T1000 (cell line): ENCODE measurements around the gene SAMHD1.
A peak's percentile ranks its signal among the peaks of the same experiment; 100 is the strongest.

Source experiments
- DNase-seq: peaks from one replicate; lab custom pipeline; 2025; ENCODE audit warnings: mixed read lengths; lab: John Stamatoyannopoulos, UW

Gene SAMHD1

GRCh38 chr20:36872852-36873251, 78.7 kb downstream of the SAMHD1 start:
- DNase-seq = no peak

- no peak for DNase-seq
Measured at GRCh38 chr20:36871640-36872570, 79.6 kb downstream of the SAMHD1 start.

GRCh38 chr20:36866681-36867495, 84.6 kb downstream of the SAMHD1 start:
- DNase-seq = no peak

GRCh38 chr20:36866164-36866563, 85.3 kb downstream of the SAMHD1 start:
- no peak for DNase-seq

GRCh38 chr20:36865861-36866149, 85.7 kb downstream of the SAMHD1 start:
- no peak for DNase-seq

- no peak for DNase-seq
Measured at GRCh38 chr20:36865076-36865860, 86.2 kb downstream of the SAMHD1 start.

GRCh38 chr20:36862857-36863668, 88.4 kb downstream of the SAMHD1 start:
- DNase-seq = peak; percentile 56

GRCh38 chr20:36861875-36862801, 89.4 kb downstream of the SAMHD1 start:
- peak; percentile 81 for DNase-seq

GRCh38 chr20:36861625-36861874, 90.0 kb downstream of the SAMHD1 start:
- DNase-seq = no peak

GRCh38 chr20:36860811-36861624, 90.5 kb downstream of the SAMHD1 start:
- DNase-seq = no peak

GRCh38 chr20:36860339-36860738, 91.2 kb downstream of the SAMHD1 start:
- DNase-seq = no peak

- no peak for DNase-seq
Measured at GRCh38 chr20:36859700-36860330, 91.7 kb downstream of the SAMHD1 start.

- DNase-seq = no peak
Measured at GRCh38 chr20:36859282-36859555, 92.3 kb downstream of the SAMHD1 start.

- no peak for DNase-seq
Measured at GRCh38 chr20:36856691-36857635, 94.5 kb downstream of the SAMHD1 start.

GRCh38 chr20:36856195-36856594, 95.3 kb downstream of the SAMHD1 start:
- peak; percentile 73 for DNase-seq

- DNase-seq = no peak
Measured at GRCh38 chr20:36855241-36855657, 96.3 kb downstream of the SAMHD1 start.

- no peak for DNase-seq
Measured at GRCh38 chr20:36854348-36855240, 96.9 kb downstream of the SAMHD1 start.
